WTC11 (cell line): ENCODE data around the gene ROBO2. TPM values are rescaled to one million over a fixed set of nuclear protein-coding genes. Genes with fewer than 3 reads are reported as not detected.

Experiments
- ATAC-seq: fragments of 200-7000 bp; cut with Tn5 transposase; 2 replicates; pipeline ENCODE4 v1.10.0; 2021; ENCODE audit warnings: mild to moderate bottlenecking, moderate library complexity
- CTCF ChIA-PET: fragments of 300-600 bp; sonication (Branson Sonifier 250); formaldehyde crosslinking; loops from one replicate; lab custom pipeline; 2021; ENCODE audit warnings: antibody characterized with exemption; lab: Charles Lee
- POLR2A ChIA-PET: fragments of 350-600 bp; sonication (Branson Sonifier 250); formaldehyde crosslinking; loops from one replicate; lab custom pipeline; 2021; ENCODE audit warnings: antibody characterized with exemption; lab: Charles Lee
- DNase-seq: peaks from one replicate; pipeline ENCODE4 v3.0.0; 2021; ENCODE audit warnings: low spot score
- H3K27ac Mint-ChIP-seq: 2 replicates; pipeline ENCODE4 v1.8.0; 2021; ENCODE audit warnings: mixed read lengths
- H3K27me3 Mint-ChIP-seq: 2 replicates; pipeline ENCODE4 v1.8.0; 2021; ENCODE audit warnings: low read depth, mild to moderate bottlenecking, moderate library complexity, mixed read lengths
- H3K36me3 Mint-ChIP-seq: 2 replicates; pipeline ENCODE4 v1.8.0; 2021; ENCODE audit warnings: mixed read lengths
- H3K4me1 Mint-ChIP-seq: 2 replicates; pipeline ENCODE4 v1.8.0; 2022; ENCODE audit warnings: mixed read lengths
- H3K4me3 Mint-ChIP-seq: 2 replicates; pipeline ENCODE4 v1.8.0; 2021; ENCODE audit warnings: mild to moderate bottlenecking, moderate library complexity, mixed read lengths
- H3K9me3 Mint-ChIP-seq: 2 replicates; pipeline ENCODE4 v1.8.0; 2021; ENCODE audit warnings: mixed read lengths
- CDX4 ChIP-seq: fragments of 250-450 bp; sonication (Bioruptor Pico); IDR thresholded peaks from 2 replicates; pipeline ENCODE4 v1.9.0; 2021; ENCODE audit warnings: moderate library complexity, mild to moderate bottlenecking, inconsistent platforms, borderline replicate concordance
- CTCF ChIP-seq: fragments of 200-600 bp; IDR thresholded peaks from 2 replicates; pipeline ENCODE4 v1.8.0; 2022; ENCODE audit warnings: antibody characterized with exemption
- EMX1 ChIP-seq: fragments of 250-450 bp; sonication (Bioruptor Pico); IDR thresholded peaks from 2 replicates; pipeline ENCODE4 v1.8.0; 2021; ENCODE audit warnings: mild to moderate bottlenecking
- HMGA2 ChIP-seq: fragments of 250-450 bp; sonication (Bioruptor Pico); IDR thresholded peaks from 2 replicates; pipeline ENCODE4 v1.4.0; 2021; ENCODE audit warnings: mild to moderate bottlenecking, moderate library complexity
- JUN ChIP-seq: sonication (generic); formaldehyde crosslinking; IDR thresholded peaks from 2 replicates; pipeline ENCODE4 v1.8.0; 2023; ENCODE audit warnings: mild to moderate bottlenecking, missing genetic modification reagents
- NFYB ChIP-seq: sonication (generic); formaldehyde crosslinking; conservative IDR thresholded peaks from 2 replicates; pipeline ENCODE4 v1.8.0; 2022; ENCODE audit warnings: low read depth, missing genetic modification reagents
- NR1H2 ChIP-seq: sonication (generic); formaldehyde crosslinking; IDR thresholded peaks from 2 replicates; pipeline ENCODE4 v1.9.0; 2021; ENCODE audit warnings: mild to moderate bottlenecking, moderate library complexity, missing genetic modification reagents
- NR3C1 ChIP-seq: sonication (generic); formaldehyde crosslinking; conservative IDR thresholded peaks from 2 replicates; pipeline ENCODE4 v1.8.1; 2023; ENCODE audit warnings: low read depth, mild to moderate bottlenecking, missing genetic modification reagents
- PRRX2 ChIP-seq: fragments of 250-450 bp; sonication (Bioruptor Pico); IDR thresholded peaks from 2 replicates; pipeline ENCODE4 v1.8.0; 2021; ENCODE audit warnings: mild to moderate bottlenecking
- RORB ChIP-seq: fragments of 250-450 bp; sonication (Bioruptor Pico); IDR thresholded peaks from 2 replicates; pipeline ENCODE4 v1.9.0; 2021; ENCODE audit warnings: mild to moderate bottlenecking
- SMAD3 ChIP-seq: sonication (generic); formaldehyde crosslinking; IDR thresholded peaks from 2 replicates; pipeline ENCODE4 v1.8.0; 2022; ENCODE audit warnings: missing genetic modification reagents, mild to moderate bottlenecking, borderline replicate concordance
- SP1 ChIP-seq: sonication (generic); formaldehyde crosslinking; conservative IDR thresholded peaks from 2 replicates; pipeline ENCODE4 v1.8.1; 2022; ENCODE audit warnings: missing genetic modification reagents
- TCF7 ChIP-seq: sonication (generic); formaldehyde crosslinking; IDR thresholded peaks from 2 replicates; pipeline ENCODE4 v1.8.0; 2022; ENCODE audit warnings: mild to moderate bottlenecking, low read depth, missing genetic modification reagents, moderate library complexity
- ZBTB43 ChIP-seq: sonication (generic); formaldehyde crosslinking; IDR thresholded peaks from 2 replicates; pipeline ENCODE4 v1.8.1; 2023; ENCODE audit warnings: mild to moderate bottlenecking, missing genetic modification reagents
- ZNF121 ChIP-seq: sonication (generic); formaldehyde crosslinking; IDR thresholded peaks from 2 replicates; pipeline ENCODE4 v1.8.0; 2023; ENCODE audit warnings: missing genetic modification reagents
- ZNF423 ChIP-seq: fragments of 250-450 bp; sonication (Bioruptor Pico); IDR thresholded peaks from 2 replicates; pipeline ENCODE4 v2.1.2; 2022; ENCODE audit warnings: mild to moderate bottlenecking, moderate library complexity
- total RNA-seq: library from RNA; stranded (reverse); gene quantifications from 3 replicates; pipeline ENCODE4 v1.2.3, GENCODE V29; 2021
- TF ChIP-seq, protein P1 (sequence below): sonication (generic); formaldehyde crosslinking; IDR thresholded peaks from 2 replicates; pipeline ENCODE4 v1.8.0; 2022; ENCODE audit warnings: mild to moderate bottlenecking, missing genetic modification reagents
- TF ChIP-seq, protein P2 (sequence below): sonication (generic); formaldehyde crosslinking; IDR thresholded peaks from 2 replicates; pipeline ENCODE4 v1.8.0; 2022; ENCODE audit warnings: mild to moderate bottlenecking, missing genetic modification reagents
- TF ChIP-seq, protein P3 (sequence below): sonication (generic); formaldehyde crosslinking; IDR thresholded peaks from 2 replicates; pipeline ENCODE4 v1.8.0; 2023; ENCODE audit warnings: missing genetic modification reagents, mild to moderate bottlenecking, borderline replicate concordance

ROBO2 gene
- total RNA-seq, 1 experiment from 2014 or later: 11.7 TPM

- TF ChIP-seq, protein P1, sequence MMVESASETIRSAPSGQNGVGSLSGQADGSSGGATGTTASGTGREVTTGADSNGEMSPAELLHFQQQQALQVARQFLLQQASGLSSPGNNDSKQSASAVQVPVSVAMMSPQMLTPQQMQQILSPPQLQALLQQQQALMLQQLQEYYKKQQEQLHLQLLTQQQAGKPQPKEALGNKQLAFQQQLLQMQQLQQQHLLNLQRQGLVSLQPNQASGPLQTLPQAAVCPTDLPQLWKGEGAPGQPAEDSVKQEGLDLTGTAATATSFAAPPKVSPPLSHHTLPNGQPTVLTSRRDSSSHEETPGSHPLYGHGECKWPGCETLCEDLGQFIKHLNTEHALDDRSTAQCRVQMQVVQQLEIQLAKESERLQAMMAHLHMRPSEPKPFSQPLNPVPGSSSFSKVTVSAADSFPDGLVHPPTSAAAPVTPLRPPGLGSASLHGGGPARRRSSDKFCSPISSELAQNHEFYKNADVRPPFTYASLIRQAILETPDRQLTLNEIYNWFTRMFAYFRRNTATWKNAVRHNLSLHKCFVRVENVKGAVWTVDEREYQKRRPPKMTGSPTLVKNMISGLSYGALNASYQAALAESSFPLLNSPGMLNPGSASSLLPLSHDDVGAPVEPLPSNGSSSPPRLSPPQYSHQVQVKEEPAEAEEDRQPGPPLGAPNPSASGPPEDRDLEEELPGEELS: no peak
These were observed 63.3 kb downstream of the ROBO2 start (continued) for GRCh38 chr3:77102951-77103769.

DNA sequence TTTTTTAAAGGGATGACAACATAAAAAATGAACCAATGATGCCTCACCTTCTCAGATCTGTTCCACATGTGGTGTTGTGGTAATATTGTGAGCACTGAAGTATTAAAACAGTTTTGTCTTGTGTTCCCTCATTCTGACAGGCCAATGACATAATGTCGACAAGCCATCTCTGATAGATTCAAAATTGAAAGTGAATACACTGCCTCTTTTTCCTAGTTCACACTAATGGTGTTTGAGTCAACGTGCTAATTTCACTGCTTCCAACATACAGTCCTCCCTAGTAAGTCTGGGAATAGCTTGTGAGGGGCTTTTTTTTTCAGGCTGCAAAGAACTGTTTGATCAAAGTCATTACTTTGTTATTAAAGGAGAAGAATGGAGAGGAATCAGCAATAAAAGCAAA, 82.8 kb downstream of the ROBO2 start:
- TF ChIP-seq CDX4 (no peak), NR3C1 (CRISPR knock-in tag) (no peak), JUN (CRISPR knock-in tag) (no peak), RORB (CRISPR knock-in tag) (no peak), TCF7 (CRISPR knock-in tag) (no peak), NR1H2 (no peak), NFYB (CRISPR knock-in tag) (no peak), PRRX2 (CRISPR knock-in tag) (no peak), ZNF423 (CRISPR knock-in tag) (no peak), HMGA2 (CRISPR knock-in tag) (no peak), EMX1 (no peak), CTCF (no peak), SP1 (no peak), ZNF121 (CRISPR knock-in tag) (no peak), ZBTB43 (CRISPR knock-in tag) (no peak), SMAD3 (no peak)
- TF ChIP-seq, protein P2, sequence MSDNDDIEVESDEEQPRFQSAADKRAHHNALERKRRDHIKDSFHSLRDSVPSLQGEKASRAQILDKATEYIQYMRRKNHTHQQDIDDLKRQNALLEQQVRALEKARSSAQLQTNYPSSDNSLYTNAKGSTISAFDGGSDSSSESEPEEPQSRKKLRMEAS (CRISPR knock-in tag): no peak
- TF ChIP-seq, protein P3, sequence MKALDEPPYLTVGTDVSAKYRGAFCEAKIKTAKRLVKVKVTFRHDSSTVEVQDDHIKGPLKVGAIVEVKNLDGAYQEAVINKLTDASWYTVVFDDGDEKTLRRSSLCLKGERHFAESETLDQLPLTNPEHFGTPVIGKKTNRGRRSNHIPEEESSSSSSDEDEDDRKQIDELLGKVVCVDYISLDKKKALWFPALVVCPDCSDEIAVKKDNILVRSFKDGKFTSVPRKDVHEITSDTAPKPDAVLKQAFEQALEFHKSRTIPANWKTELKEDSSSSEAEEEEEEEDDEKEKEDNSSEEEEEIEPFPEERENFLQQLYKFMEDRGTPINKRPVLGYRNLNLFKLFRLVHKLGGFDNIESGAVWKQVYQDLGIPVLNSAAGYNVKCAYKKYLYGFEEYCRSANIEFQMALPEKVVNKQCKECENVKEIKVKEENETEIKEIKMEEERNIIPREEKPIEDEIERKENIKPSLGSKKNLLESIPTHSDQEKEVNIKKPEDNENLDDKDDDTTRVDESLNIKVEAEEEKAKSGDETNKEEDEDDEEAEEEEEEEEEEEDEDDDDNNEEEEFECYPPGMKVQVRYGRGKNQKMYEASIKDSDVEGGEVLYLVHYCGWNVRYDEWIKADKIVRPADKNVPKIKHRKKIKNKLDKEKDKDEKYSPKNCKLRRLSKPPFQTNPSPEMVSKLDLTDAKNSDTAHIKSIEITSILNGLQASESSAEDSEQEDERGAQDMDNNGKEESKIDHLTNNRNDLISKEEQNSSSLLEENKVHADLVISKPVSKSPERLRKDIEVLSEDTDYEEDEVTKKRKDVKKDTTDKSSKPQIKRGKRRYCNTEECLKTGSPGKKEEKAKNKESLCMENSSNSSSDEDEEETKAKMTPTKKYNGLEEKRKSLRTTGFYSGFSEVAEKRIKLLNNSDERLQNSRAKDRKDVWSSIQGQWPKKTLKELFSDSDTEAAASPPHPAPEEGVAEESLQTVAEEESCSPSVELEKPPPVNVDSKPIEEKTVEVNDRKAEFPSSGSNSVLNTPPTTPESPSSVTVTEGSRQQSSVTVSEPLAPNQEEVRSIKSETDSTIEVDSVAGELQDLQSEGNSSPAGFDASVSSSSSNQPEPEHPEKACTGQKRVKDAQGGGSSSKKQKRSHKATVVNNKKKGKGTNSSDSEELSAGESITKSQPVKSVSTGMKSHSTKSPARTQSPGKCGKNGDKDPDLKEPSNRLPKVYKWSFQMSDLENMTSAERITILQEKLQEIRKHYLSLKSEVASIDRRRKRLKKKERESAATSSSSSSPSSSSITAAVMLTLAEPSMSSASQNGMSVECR: no peak
- Mint-ChIP-seq H3K27me3 (no peaks in the 10 kb centered on the region), H3K9me3 (peaks cover 4% of the 10 kb centered on the region), H3K4me1 (peaks cover 3% of the 10 kb centered on the region), H3K27ac (no peak overlapping the region), H3K4me3 (no peak overlapping the region), H3K36me3 (no peaks in the 10 kb centered on the region)
- no peak for ATAC-seq
- ChIA-PET POLR2A (no interaction called here), CTCF (no interaction called here)
- no peak for DNase-seq
